HG03354 (cell line): ENCODE measurements around the gene MCEE.

Experiments used
- ATAC-seq: cut with Tn5 transposase; IDR thresholded peaks from one replicate; pipeline ENCODE4 v1.9.1; 2021; ENCODE audit warnings: mild to moderate bottlenecking; ENCODE audit not compliant: unreplicated experiment, poor library complexity, severe bottlenecking

The MCEE gene

GRCh38 chr2:71060211-71060610 lies 69.8 kb downstream of the MCEE start:
- no peak for ATAC-seq
